Activated gamma-delta T cell (primary cell): ENCODE results near the gene ESYT2.
"Not testable (repeated sequence)": the region's sequence is repeated elsewhere in the genome, so short reads cannot be mapped to it uniquely, and the experiment has no call there.

ENCODE experiments used
- DNase-seq: peaks from one replicate; lab custom pipeline; 2025; lab: John Stamatoyannopoulos, UW
- total RNA-seq, 2 donors: gene quantifications; one replicate each; lab custom pipeline; 2026; lab: John Stamatoyannopoulos, UW

ESYT2 gene
- 263 to 465 reads per million in 2 donors for total RNA-seq

GRCh38 chr7:158829342-158830210 lies at the start of gene ESYT2:
Gene ESYT2, minus strand, starts transcription at chr7:158829509. Its CDS starts 91 bp downstream, at chr7:158829418.
- peak; percentile 100 for DNase-seq

- DNase-seq: not testable (repeated sequence)
Observed at GRCh38 chr7:158878151-158879079, 49.1 kb upstream of the ESYT2 start.

- DNase-seq: no peak
Observed at GRCh38 chr7:158876984-158877383, 47.7 kb upstream of the ESYT2 start.

GRCh38 chr7:158869876-158870275 lies 40.6 kb upstream of the ESYT2 start:
- no peak for DNase-seq

GRCh38 chr7:158868764-158869410 lies 39.6 kb upstream of the ESYT2 start:
- DNase-seq: no peak

GRCh38 chr7:158867214-158867984 lies 38.1 kb upstream of the ESYT2 start:
- no peak for DNase-seq

- DNase-seq: no peak
Observed at GRCh38 chr7:158865977-158866376, 36.7 kb upstream of the ESYT2 start.

GRCh38 chr7:158865462-158865922 lies 36.2 kb upstream of the ESYT2 start:
- DNase-seq: no peak

- no peak for DNase-seq
Observed at GRCh38 chr7:158864833-158865232, 35.5 kb upstream of the ESYT2 start.

- DNase-seq: no peak
Observed at GRCh38 chr7:158864507-158864820, 35.2 kb upstream of the ESYT2 start.

- DNase-seq: no peak
Observed at GRCh38 chr7:158863611-158864506, 34.5 kb upstream of the ESYT2 start.

GRCh38 chr7:158862985-158863610 lies 33.8 kb upstream of the ESYT2 start:
- not testable (repeated sequence) for DNase-seq

GRCh38 chr7:158861936-158862704 lies 32.8 kb upstream of the ESYT2 start:
- DNase-seq: no peak

- no peak for DNase-seq
Observed at GRCh38 chr7:158861004-158861787, 31.9 kb upstream of the ESYT2 start.

GRCh38 chr7:158860394-158860793 lies 31.1 kb upstream of the ESYT2 start:
- DNase-seq: no peak

- no peak for DNase-seq
Observed at GRCh38 chr7:158858592-158859503, 29.5 kb upstream of the ESYT2 start.
